ENCODE results near the gene PGC. TPM values are rescaled to one million over a fixed set of nuclear protein-coding genes. Genes with fewer than 3 reads are reported as not detected.

PGC gene
- total RNA-seq, 6 donors from 2014 or later = 241 to 4,380 (median 659) TPM

- Histone ChIP-seq H3K27me3 (no peaks in the 10 kb centered on the region), H3K4me3 (peak overlapping the region in 2 of 4 donors; percentile 30 to 41), H3K9me3 (no peaks in the 10 kb centered on the region), H3K36me3 (no peaks in the 10 kb centered on the region), H3K27ac (peak overlapping the region in 2 of 4 donors; percentile 21 to 69), H3K4me1 (peaks cover 0 to 42% (median 9%) of the 10 kb centered on the region in 4 donors)
- TF ChIP-seq POLR2A (IDR thresholded peaks at IDR 0.05) = peak in 1 of 4 donors; percentile 8
- TF ChIP-seq POLR2AphosphoS5 (IDR thresholded peaks at IDR 0.05) = no peak
- ATAC-seq (ENCODE audit: low FRiP score in 2 of 2) (no peak), DNase-seq (no peak)
- WGBS, 2 donors = 68 to 75% methylated on average over 4 to 6 of the region's 7 CpGs
These were observed 2.9 kb downstream of the PGC start for GRCh38 chr6:41744236-41744787.

GRCh38 chr6:41743406-41744235, 3.6 kb downstream of the PGC start:
- Histone ChIP-seq H3K9me3 (no peaks in the 10 kb centered on the region), H3K27me3 (no peaks in the 10 kb centered on the region), H3K4me1 (peaks cover 0 to 36% (median 7%) of the 10 kb centered on the region in 4 donors), H3K27ac (peak overlapping the region in 2 of 4 donors; percentile 21 to 69), H3K36me3 (no peaks in the 10 kb centered on the region), H3K4me3 (peak overlapping the region in 2 of 4 donors; percentile 30 to 41)
- 73 to 88% methylated on average over 4 to 6 of the region's 6 CpGs for WGBS, 2 donors
- ATAC-seq (ENCODE audit: low FRiP score in 2 of 2) = no peak
- DNase-seq = no peak
- TF ChIP-seq POLR2A (IDR thresholded peaks at IDR 0.05) (no peak), POLR2AphosphoS5 (IDR thresholded peaks at IDR 0.05) (no peak), CTCF (IDR thresholded peaks at IDR 0.05) (no peak), EP300 (IDR thresholded peaks at IDR 0.05) (no peak)

GRCh38 chr6:41741625-41742490, 5.3 kb downstream of the PGC start:
- Histone ChIP-seq H3K9me3 (no peaks in the 10 kb centered on the region), H3K27ac (peak overlapping the region in 1 of 4 donors; percentile 39), H3K4me1 (peaks cover 0 to 23% (median 7%) of the 10 kb centered on the region in 4 donors), H3K27me3 (no peaks in the 10 kb centered on the region), H3K36me3 (no peaks in the 10 kb centered on the region), H3K4me3 (no peak overlapping the region)
- DNase-seq = peak in 1 of 2 donors; percentile 75
- TF ChIP-seq EP300 (IDR thresholded peaks at IDR 0.05) (no peak), POLR2AphosphoS5 (IDR thresholded peaks at IDR 0.05) (no peak), POLR2A (IDR thresholded peaks at IDR 0.05) (no peak), CTCF (IDR thresholded peaks at IDR 0.05) (no peak)
- 80 to 83% methylated on average over 18 to 20 of the region's 20 CpGs for WGBS, 2 donors
- ATAC-seq (ENCODE audit: low FRiP score in 2 of 2) = no peak

GRCh38 chr6:41740366-41741162, 6.6 kb downstream of the PGC start:
- H3K27me3 ChIP-seq = no peaks in the 10 kb centered on the region
- WGBS, 2 donors = 91 to 92% methylated on average over 9 to 12 of the region's 13 CpGs
- peaks cover 6 to 25% (median 14%) of the 10 kb centered on the region in 4 donors for H3K4me1 ChIP-seq
- no peak for DNase-seq
- no peak for TF ChIP-seq CTCF (IDR thresholded peaks at IDR 0.05)
- TF ChIP-seq POLR2AphosphoS5 (IDR thresholded peaks at IDR 0.05) = no peak
- TF ChIP-seq EP300 (IDR thresholded peaks at IDR 0.05) = no peak
- no peak for TF ChIP-seq POLR2A (IDR thresholded peaks at IDR 0.05)
- H3K9me3 ChIP-seq = no peaks in the 10 kb centered on the region
- no peak overlapping the region for H3K4me3 ChIP-seq
- peak overlapping the region in 1 of 4 donors; percentile 49 for H3K27ac ChIP-seq
- no peak for ATAC-seq (ENCODE audit: low FRiP score in 2 of 2)
- H3K36me3 ChIP-seq = no peaks in the 10 kb centered on the region
